ELR (cell line): ENCODE data around the gene METTL13.
A peak's percentile ranks its signal among the peaks of the same experiment; 100 is the strongest.

Source experiments
- DNase-seq: peaks from one replicate; pipeline ENCODE4 v3.0.0-alpha.2; 2015; ENCODE audit warnings: low read depth

The METTL13 gene

DNA sequence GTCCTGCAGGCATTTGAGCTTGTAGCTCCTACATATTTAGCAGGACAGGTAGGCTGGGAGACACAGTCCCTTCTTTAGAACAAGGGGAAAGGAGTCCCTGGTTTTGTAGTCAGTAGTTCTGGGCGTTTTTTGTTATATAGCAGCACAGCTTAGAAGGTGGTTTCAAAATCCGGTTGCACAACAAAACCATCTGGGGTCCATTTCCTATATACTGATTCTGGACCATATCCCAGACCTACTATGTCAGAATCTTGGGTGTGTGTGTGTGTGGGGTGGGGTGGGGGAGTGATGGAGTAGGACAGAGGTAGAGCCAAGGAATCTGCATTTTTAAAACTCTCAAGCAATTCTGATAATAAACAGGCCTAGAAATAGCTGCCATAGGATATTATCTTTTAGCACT, 21.6 kb downstream of the METTL13 start:
- DNase-seq: no peak

DNA sequence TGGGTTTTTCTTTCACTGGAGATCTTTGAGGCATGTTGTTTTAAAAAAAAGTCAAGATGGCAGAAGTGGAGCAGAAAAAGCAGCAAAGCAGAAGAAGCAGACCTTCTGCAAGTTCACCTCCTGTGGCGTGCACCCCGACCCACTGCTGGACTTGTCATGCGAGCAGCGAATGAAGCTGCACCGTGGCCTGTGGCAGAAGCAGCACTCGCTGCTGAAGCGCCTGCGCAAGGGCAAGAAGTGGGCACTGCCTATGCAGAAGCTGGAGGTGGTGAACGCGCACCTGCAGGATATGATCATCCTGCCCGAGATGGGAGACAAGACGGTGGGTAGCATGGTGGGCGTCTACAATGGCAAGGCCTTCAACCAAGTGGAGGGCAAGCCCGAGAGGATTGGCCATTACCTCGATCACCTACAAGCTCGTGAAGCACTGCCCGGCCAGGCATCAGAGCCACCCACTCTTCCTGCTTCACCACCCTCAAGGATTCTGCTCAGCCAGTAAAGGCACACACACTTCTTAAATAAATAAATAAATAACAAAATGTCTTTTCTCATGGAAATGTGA, 22.1 kb downstream of the METTL13 start:
- no peak for DNase-seq

DNA sequence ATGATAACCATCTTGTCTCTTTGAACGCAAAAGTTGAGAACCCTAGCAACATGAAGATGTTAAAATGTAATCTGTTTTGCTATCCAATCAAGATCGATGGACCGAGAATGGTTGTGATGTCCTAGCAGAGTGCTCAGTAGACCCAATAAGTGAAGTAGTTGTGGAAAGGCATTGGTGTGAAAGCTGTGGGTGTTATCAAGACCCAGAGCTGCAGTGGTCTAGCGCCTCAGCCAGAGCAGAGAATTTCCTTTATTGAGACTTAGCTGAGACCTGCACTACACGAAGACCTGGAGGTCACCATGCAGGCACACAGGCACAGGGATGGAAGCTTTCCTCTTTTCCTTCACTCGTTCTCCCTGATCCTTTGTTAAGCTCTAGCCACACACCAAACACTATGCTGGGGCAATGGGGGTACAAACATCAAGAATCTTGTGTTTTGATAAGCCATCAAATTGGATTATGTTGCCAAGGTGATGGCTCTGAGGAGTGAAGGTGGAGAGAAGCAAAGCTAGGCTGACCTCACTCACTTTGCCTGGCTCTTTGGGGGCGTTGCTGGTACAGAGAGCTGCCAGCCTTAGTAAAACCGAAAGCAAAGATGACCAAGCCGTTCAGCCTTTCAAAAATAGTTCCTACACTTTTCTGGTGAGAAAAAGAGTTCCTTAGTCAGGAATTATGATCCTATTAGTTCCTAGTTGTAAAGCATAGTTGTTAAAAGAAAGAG, 24.1 kb downstream of the METTL13 start:
- no peak for DNase-seq

DNA sequence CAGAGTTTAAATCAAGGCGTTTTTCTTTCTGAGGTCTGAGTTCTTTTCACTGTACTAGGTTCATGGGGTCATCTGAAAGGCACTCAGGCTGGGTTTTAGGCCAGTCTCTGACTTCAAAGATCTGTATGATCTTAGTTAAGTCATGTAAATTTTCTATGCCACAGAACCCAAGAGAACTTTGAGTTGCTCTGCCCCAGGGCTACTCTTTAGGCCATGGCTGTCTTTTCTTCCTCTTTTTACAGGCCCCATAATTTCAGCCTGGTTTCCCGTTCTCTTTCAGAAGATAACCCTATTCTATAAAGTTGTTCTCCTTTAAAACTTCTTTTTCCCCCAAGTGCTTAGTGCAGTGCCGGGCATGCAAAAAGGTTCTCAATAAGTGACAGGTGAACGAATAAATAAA, 26.1 kb downstream of the METTL13 start:
- DNase-seq: no peak

- no peak for DNase-seq
Observed at GRCh38 chr1:171809834-171810233, 28.4 kb downstream of the METTL13 start.

DNA sequence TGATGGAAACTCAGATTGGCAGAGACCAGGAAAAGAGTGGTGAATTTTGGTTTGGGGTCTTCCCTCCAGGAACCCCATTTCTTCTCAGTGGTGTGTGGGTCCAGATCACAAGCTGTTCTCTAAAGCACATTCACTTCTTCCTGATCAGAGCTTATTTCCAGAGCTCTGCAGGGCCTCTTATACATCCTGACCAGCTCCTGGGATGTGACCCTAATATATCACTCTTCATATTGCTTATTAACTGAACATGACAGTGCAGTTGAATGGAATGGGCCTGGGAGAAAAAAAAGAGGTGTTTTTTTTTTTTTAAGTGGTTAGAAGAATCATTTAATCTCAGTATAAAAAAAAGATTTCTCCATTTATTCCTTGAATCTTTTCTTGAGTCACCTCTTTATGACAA, 30.2 kb downstream of the METTL13 start:
- no peak for DNase-seq

- DNase-seq: no peak
Observed at GRCh38 chr1:171814692-171815091, 33.2 kb downstream of the METTL13 start.

DNA sequence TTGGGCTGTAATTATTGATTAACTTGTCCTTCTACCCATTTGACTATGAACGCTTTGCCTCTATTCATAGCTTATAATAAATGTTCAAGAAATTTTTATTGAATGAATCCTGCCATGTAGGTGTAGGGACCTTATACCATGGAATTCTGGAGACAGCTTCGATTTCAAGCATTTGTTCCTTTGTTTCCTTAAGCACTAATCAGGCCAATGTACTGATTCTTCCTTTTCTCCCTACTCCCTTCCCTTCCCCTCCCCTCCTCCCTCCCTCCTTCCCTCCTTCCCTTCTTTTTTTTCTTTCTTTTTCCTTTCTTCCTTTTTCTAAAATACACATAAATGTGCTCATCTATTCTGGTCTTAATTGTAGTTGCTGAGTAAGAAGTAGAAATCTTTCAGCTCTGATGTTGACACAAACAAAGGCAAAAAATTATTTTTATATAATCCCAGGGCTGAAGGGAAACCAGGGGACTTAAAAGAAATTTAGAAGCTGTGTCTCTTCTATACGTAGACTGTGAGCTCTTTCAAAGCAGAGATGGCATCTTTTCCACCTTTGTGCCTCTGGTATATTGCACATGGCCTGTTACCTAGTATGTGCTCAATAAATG, 34.9 kb downstream of the METTL13 start:
- no peak for DNase-seq

GRCh38 chr1:171817511-171818265, 36.2 kb downstream of the METTL13 start:
- DNase-seq: peak; percentile 92

GRCh38 chr1:171819946-171820345, 38.5 kb downstream of the METTL13 start:
- DNase-seq: no peak

GRCh38 chr1:171826973-171827372, 45.5 kb downstream of the METTL13 start:
- no peak for DNase-seq

DNA sequence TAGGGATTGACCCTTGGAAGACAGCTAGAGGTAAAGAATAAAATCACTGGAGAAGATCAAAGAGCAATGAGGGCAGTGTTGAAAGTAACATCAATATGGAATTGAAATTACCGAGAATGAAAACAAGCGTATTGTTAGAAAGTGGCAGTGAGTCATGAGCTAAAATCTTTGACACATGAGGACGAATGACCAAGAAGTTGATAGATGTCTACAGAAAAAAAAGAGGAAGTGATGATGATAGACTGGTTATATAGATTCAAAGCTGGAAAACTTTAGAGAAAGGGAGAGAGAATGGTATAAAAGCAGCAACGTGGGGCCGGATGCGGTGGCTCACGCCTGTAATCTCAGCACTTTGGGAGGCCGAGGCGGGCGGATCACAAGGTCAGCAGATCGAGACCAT, 47.3 kb downstream of the METTL13 start:
- DNase-seq: no peak

- DNase-seq: no peak
Observed at GRCh38 chr1:171833091-171833825, 51.8 kb downstream of the METTL13 start.

DNA sequence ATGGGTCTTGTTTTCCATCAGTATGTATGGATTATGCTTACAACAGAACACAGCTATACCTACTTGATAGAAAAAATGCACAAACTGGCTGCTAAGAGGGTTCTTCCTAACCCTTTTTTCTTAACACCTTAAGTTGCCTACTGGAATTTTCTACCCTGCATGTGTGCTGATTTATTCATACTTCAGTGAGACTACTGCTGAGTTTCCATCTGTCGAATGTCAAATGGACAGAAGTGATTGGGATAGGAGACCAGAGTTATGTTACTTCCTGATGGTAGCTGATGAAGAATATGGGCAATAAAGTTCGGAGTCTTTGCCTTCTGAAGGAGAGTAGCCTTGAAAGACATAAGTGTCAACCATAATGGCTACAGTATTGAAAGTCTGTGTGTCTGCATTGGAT, 53.4 kb downstream of the METTL13 start:
- no peak for DNase-seq

DNA sequence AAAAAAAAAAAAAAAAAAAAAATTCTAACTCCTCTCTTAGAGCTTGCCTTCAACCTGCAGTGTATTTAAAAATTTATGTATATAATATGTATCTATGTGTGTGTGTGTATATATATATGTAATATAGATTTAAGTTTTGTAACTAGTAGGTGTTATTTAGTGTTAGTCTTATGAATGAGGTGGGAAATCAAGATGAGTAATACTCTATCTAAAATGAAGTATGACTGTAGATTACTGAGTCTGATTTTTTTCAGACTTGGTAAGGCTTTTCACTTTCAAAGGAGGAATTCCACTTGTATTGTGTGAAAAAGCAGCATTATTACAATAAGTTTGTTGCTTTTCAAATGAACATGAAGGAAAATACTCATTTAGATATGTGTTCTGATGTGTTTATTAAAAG, 54.4 kb downstream of the METTL13 start:
- no peak for DNase-seq

GRCh38 chr1:171841050-171841910, 59.8 kb downstream of the METTL13 start, which contains the start of gene DNM3:
DNM3 (plus strand) TSS chr1:171841498; CDS start chr1:171841657, 159 bp downstream.
- DNase-seq: peak; percentile 74

- DNase-seq: peak; percentile 3
Observed at GRCh38 chr1:171841931-171842761, 60.7 kb downstream of the METTL13 start.

DNA sequence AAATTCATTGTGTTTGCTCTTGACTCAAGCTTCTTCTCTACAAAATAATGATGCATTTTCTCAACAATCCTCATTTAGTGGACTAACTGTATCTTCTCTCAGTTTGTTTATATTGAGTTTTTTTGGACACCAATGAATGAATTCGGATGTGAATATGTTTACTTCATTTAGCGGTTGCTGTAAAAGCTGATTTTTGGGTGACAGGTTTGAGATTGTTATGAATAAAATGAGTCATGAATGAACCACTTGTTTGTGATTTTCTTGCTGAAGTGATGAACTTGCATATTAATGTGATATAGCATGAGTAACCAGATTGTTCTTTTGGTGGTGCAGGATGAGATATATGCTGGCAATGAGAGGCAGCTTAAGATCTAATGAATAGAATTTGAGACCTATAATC, 62.9 kb downstream of the METTL13 start:
- DNase-seq: no peak

DNA sequence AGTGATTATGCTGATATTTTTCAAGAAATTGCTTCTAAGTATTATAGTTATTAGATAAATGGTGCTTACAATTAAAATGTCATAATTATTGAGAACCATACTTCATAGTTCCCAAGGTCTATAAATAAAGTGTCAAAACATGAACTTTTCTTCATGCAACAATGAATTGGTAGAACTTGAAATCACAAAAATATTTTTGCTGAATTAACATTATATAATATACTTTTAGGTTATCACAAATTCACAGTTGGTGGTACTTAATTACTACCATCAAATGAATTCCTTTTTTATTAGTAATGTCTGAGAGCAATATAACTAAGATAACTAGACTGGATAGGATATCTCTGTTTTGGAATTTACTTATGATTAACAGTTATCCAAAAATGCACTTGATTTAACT, 64.5 kb downstream of the METTL13 start:
- no peak for DNase-seq
